K562 (cell line): Measurements from ENCODE around the gene RET. TPM values are rescaled to one million over a fixed set of nuclear protein-coding genes. Genes with fewer than 3 reads are reported as not detected.

Experiments
- ATF7 ChIP-seq: fragments of 450-650 bp; IDR thresholded peaks from 2 replicates; pipeline ENCODE4 v1.7.1; 2014; ENCODE audit warnings: mild to moderate bottlenecking, moderate library complexity
- BHLHE40 ChIP-seq: IDR thresholded peaks from 2 replicates; pipeline ENCODE4 v1.6.1; 2011; ENCODE audit warnings: low read length, improper control_type of control experiment
- CEBPB ChIP-seq: fragments of 450-650 bp; IDR thresholded peaks from 2 replicates; pipeline ENCODE4 v1.6.1; 2016; ENCODE audit warnings: missing genetic modification characterization, missing compliant biosample characterization
- FIP1L1 ChIP-seq: fragments of 200-400 bp; formaldehyde crosslinking; IDR thresholded peaks from 2 replicates; pipeline ENCODE4 v1.6.1; 2018; ENCODE audit warnings: mild to moderate bottlenecking, low read depth, low read length; ENCODE audit not compliant: poor library complexity, severe bottlenecking
- GABPB2 ChIP-seq: fragments of 250-450 bp; sonication (Bioruptor Pico); conservative IDR thresholded peaks from 2 replicates; pipeline ENCODE4 v1.5.1; 2021; ENCODE audit warnings: mild to moderate bottlenecking
- HDAC3 ChIP-seq: fragments of 450-650 bp; IDR thresholded peaks from 2 replicates; pipeline ENCODE4 v1.6.1; 2018; ENCODE audit warnings: borderline replicate concordance, mild to moderate bottlenecking, moderate library complexity; ENCODE audit not compliant: partially characterized antibody
- HDAC8 ChIP-seq: fragments of 450-650 bp; IDR thresholded peaks from 2 replicates; pipeline ENCODE4 v1.6.1; 2016; ENCODE audit warnings: mild to moderate bottlenecking, missing genetic modification characterization, moderate library complexity, missing compliant biosample characterization
- HIVEP1 ChIP-seq: fragments of 250-450 bp; sonication (Bioruptor Pico); IDR thresholded peaks from 2 replicates; pipeline ENCODE4 v1.4.0; 2020; ENCODE audit warnings: mild to moderate bottlenecking
- KDM1A ChIP-seq, 2 experiments: fragments of 450-650 bp; IDR thresholded peaks; 2 replicates each; pipeline ENCODE4 v1.6.1; 2016; ENCODE audit warnings: mild to moderate bottlenecking in 2 of 2
- KDM4B ChIP-seq, 2 experiments: fragments of 450-650 bp in 1 of 2; sonication (generic) in 1 of 2; IDR thresholded peaks; 2 replicates each; pipeline ENCODE4 v1.6.1; 2016 to 2017; ENCODE audit warnings: borderline replicate concordance in 2 of 2, antibody characterized with exemption in 1 of 2, low read depth in 1 of 2, mild to moderate bottlenecking in 1 of 2
- NCOA1 ChIP-seq: fragments of 450-650 bp; IDR thresholded peaks from 2 replicates; pipeline ENCODE4 v1.6.1; 2016; ENCODE audit warnings: low read depth
- NCOA2 ChIP-seq, 2 experiments: fragments of 450-650 bp; IDR thresholded peaks; 2 replicates each; pipeline ENCODE4 v1.6.1; 2018; ENCODE audit warnings: mild to moderate bottlenecking in 2 of 2, moderate library complexity in 1 of 2; ENCODE audit not compliant: partially characterized antibody in 2 of 2
- POLR2AphosphoS5 ChIP-seq: IDR thresholded peaks from 2 replicates; pipeline ENCODE4 v1.6.1; 2011; ENCODE audit warnings: mild to moderate bottlenecking, low read depth, low read length, moderate library complexity; ENCODE audit not compliant: control insufficient read depth, insufficient read depth
- POLR3A ChIP-seq: IDR thresholded peaks from 2 replicates; pipeline ENCODE4 v1.6.1; 2011; ENCODE audit warnings: borderline replicate concordance, mild to moderate bottlenecking, moderate library complexity; ENCODE audit not compliant: insufficient read length, insufficient read depth; ENCODE audit errors: extremely low read depth
- PURB ChIP-seq: sonication (generic); formaldehyde crosslinking; IDR thresholded peaks from 2 replicates; pipeline ENCODE4 v1.9.0; 2021; ENCODE audit warnings: low read depth, mild to moderate bottlenecking, missing genetic modification reagents
- SRSF3 ChIP-seq: fragments of 200-400 bp; formaldehyde crosslinking; IDR thresholded peaks from 2 replicates; pipeline ENCODE4 v1.6.1; 2016; ENCODE audit warnings: mild to moderate bottlenecking, low read length, moderate library complexity; ENCODE audit not compliant: insufficient read depth
- TBP ChIP-seq: optimal IDR thresholded peaks from 2 replicates; pipeline ENCODE3; 2011; ENCODE audit warnings: low read depth, low read length, improper control_type of control experiment
- U2AF1 ChIP-seq: fragments of 200-400 bp; formaldehyde crosslinking; optimal IDR thresholded peaks from 2 replicates; pipeline ENCODE3; 2017; ENCODE audit warnings: mild to moderate bottlenecking, low read depth, low read length, moderate library complexity
- ZNF445 ChIP-seq: fragments of 250-450 bp; sonication (Bioruptor Pico); IDR thresholded peaks from 2 replicates; pipeline ENCODE4 v1.4.0; 2020; ENCODE audit warnings: low read depth, mild to moderate bottlenecking, moderate library complexity
- ZNF644 ChIP-seq: fragments of 200-800 bp; sonication (Bioruptor generic); IDR thresholded peaks from 2 replicates; pipeline ENCODE4 v1.6.1; 2016; ENCODE audit warnings: low read depth, missing genetic modification characterization, missing compliant biosample characterization
- ZNF830 ChIP-seq: fragments of 250-450 bp; sonication (Bioruptor Pico); IDR thresholded peaks from 2 replicates; pipeline ENCODE4 v1.5.0; 2021; ENCODE audit warnings: mild to moderate bottlenecking
- ZZZ3 ChIP-seq: fragments of 450-650 bp; IDR thresholded peaks from 2 replicates; pipeline ENCODE4 v1.6.1; 2016; ENCODE audit warnings: antibody characterized with exemption, mild to moderate bottlenecking, moderate library complexity
- polyA plus RNA-seq, 8 experiments: library from polyadenylated mRNA; depleted of rRNA in 4 of 8; stranded (reverse) in 5 of 8; unstranded in 3 of 8; fragments of >200 nt; fragmentation: Nextera tagmentation in 2 of 8; fragmentation: Illumina TruSeq in 1 of 8; extraction: Ambion mirVana in 2 of 8; extraction: Trizol in 1 of 8; gene quantifications; 2 replicates each; pipeline versions ENCODE4 v1.2.1 to v1.2.3, GENCODE V29; 2011 to 2014; ENCODE audit warnings: inconsistent platforms in 1 of 8, missing spikeins in 1 of 8
- total RNA-seq, 7 experiments: library from RNA; depleted of rRNA in 6 of 7; stranded (reverse); fragments of >200 nt in 6 of 7; fragmentation: Illumina TruSeq in 2 of 7; extraction: Trizol in 2 of 7; gene quantifications; 2 replicates each; pipeline versions ENCODE4 v1.2.1 to v1.2.3, GENCODE V29; 2011 to 2021; ENCODE audit warnings: low replicate concordance in 1 of 7
- TF ChIP-seq, protein P1 (sequence below): fragments of 250-450 bp; sonication (Bioruptor Pico); IDR thresholded peaks from 2 replicates; pipeline ENCODE4 v1.8.0; 2021; ENCODE audit warnings: borderline replicate concordance, mild to moderate bottlenecking, moderate library complexity; ENCODE audit not compliant: poor library complexity, severe bottlenecking
- TF ChIP-seq, protein P2 (sequence below): sonication (generic); formaldehyde crosslinking; IDR thresholded peaks from 2 replicates; pipeline ENCODE4 v1.8.1; 2022; ENCODE audit warnings: missing genetic modification reagents
- TF ChIP-seq, protein P3 (sequence below): fragments of 250-450 bp; sonication (Bioruptor Pico); IDR thresholded peaks from 2 replicates; pipeline ENCODE4 v1.8.0; 2021; ENCODE audit warnings: moderate library complexity, mild to moderate bottlenecking, inconsistent platforms
- TF ChIP-seq, protein P4 (sequence below): fragments of 450-650 bp; formaldehyde crosslinking; IDR thresholded peaks from 2 replicates; pipeline ENCODE4 v1.4.0; 2022; ENCODE audit warnings: mild to moderate bottlenecking, moderate library complexity

The RET gene
- total and polyA plus RNA-seq, 9 of the 15 experiments (the other 6 are each of a cell fraction or from before 2014, with no cell fraction given), result 0.04 to 0.05 TPM; not detected in 7

DNA sequence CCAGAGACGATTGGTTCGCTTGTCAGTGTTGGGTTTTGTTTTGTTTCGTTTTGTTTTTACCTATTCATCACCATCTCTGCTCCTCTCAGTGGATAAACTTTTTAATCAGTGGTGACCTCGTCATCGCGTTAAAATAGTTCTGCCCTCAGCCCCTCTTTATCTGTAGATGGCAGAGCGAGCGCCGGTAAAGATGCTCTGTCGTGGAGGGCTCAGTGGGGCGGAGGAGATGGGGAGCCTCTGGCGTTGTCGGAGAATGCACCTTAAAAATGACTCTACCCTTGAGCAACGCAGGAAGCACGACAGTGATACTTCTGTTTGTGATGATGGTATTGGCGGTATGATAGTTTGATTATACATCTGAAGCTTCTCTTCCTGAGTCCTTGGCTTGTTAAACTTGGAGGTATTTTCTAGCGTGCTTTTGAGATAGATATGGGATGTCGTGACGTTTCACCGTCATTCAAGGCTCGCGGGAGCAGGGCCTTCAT lies 61.9 kb downstream of the RET start (continued):
- TF ChIP-seq CEBPB (tag), result no peak
- no peak for TF ChIP-seq ZNF644 (tag)
- no peak for TF ChIP-seq KDM4B (IDR thresholded peaks at IDR 0.05; ENCODE audit: borderline replicate concordance in 2 of 2, low read depth in 1 of 2)
- TF ChIP-seq NCOA2 (IDR thresholded peaks at IDR 0.05; ENCODE audit: partially characterized antibody in 2 of 2), result no peak
- TF ChIP-seq ZZZ3, result no peak
- TF ChIP-seq POLR2AphosphoS5, result no peak
- no peak for TF ChIP-seq ZNF830 (CRISPR knock-in tag)
- TF ChIP-seq HDAC3, result no peak
- TF ChIP-seq BHLHE40, result no peak
- TF ChIP-seq, protein P1, sequence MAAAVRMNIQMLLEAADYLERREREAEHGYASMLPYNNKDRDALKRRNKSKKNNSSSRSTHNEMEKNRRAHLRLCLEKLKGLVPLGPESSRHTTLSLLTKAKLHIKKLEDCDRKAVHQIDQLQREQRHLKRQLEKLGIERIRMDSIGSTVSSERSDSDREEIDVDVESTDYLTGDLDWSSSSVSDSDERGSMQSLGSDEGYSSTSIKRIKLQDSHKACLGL, result no peak
- no peak for TF ChIP-seq TBP
- TF ChIP-seq, protein P2, sequence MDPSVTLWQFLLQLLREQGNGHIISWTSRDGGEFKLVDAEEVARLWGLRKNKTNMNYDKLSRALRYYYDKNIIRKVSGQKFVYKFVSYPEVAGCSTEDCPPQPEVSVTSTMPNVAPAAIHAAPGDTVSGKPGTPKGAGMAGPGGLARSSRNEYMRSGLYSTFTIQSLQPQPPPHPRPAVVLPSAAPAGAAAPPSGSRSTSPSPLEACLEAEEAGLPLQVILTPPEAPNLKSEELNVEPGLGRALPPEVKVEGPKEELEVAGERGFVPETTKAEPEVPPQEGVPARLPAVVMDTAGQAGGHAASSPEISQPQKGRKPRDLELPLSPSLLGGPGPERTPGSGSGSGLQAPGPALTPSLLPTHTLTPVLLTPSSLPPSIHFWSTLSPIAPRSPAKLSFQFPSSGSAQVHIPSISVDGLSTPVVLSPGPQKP (CRISPR knock-in tag), result no peak
- no peak for TF ChIP-seq PURB
- TF ChIP-seq, protein P3, sequence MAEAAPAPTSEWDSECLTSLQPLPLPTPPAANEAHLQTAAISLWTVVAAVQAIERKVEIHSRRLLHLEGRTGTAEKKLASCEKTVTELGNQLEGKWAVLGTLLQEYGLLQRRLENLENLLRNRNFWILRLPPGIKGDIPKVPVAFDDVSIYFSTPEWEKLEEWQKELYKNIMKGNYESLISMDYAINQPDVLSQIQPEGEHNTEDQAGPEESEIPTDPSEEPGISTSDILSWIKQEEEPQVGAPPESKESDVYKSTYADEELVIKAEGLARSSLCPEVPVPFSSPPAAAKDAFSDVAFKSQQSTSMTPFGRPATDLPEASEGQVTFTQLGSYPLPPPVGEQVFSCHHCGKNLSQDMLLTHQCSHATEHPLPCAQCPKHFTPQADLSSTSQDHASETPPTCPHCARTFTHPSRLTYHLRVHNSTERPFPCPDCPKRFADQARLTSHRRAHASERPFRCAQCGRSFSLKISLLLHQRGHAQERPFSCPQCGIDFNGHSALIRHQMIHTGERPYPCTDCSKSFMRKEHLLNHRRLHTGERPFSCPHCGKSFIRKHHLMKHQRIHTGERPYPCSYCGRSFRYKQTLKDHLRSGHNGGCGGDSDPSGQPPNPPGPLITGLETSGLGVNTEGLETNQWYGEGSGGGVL (CRISPR knock-in tag), result no peak
- TF ChIP-seq POLR3A, result no peak
- TF ChIP-seq HIVEP1 (CRISPR knock-in tag), result no peak
- TF ChIP-seq, protein P4, sequence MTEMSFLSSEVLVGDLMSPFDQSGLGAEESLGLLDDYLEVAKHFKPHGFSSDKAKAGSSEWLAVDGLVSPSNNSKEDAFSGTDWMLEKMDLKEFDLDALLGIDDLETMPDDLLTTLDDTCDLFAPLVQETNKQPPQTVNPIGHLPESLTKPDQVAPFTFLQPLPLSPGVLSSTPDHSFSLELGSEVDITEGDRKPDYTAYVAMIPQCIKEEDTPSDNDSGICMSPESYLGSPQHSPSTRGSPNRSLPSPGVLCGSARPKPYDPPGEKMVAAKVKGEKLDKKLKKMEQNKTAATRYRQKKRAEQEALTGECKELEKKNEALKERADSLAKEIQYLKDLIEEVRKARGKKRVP (CRISPR knock-in tag), result no peak
- no peak for TF ChIP-seq HDAC8
- TF ChIP-seq FIP1L1, result no peak
- no peak for TF ChIP-seq ZNF445 (CRISPR knock-in tag)
- no peak for TF ChIP-seq NCOA1
- no peak for TF ChIP-seq SRSF3
- TF ChIP-seq KDM1A (IDR thresholded peaks at IDR 0.05), result 0 out of 4 replicates have a peak, but pooled peaks of 1 of the 2 experiments have one; percentile 21
- no peak for TF ChIP-seq U2AF1
- 0 out of 2 replicates have a peak, but pooled peaks have one; percentile 6 for TF ChIP-seq ATF7
- TF ChIP-seq GABPB2 (CRISPR knock-in tag), result no peak
